Epithelial cell of proximal tubule (primary cell): ENCODE measurements around the gene CLECL1. TPM values are rescaled to one million over a fixed set of nuclear protein-coding genes. Genes with fewer than 3 reads are reported as not detected.
"Not testable (repeated sequence)": the region's sequence is repeated elsewhere in the genome, so short reads cannot be mapped to it uniquely, and the experiment has no call there.

Experiments
- DNase-seq: peaks from one replicate; pipeline ENCODE4 v3.0.0-alpha.2; 2011; ENCODE audit warnings: low read depth
- H3K4me3 ChIP-seq: 2 replicates; pipeline ENCODE4 v1.5.1; 2011; ENCODE audit warnings: low read depth, mild to moderate bottlenecking, low read length
- CTCF ChIP-seq: conservative IDR thresholded peaks from 2 replicates; pipeline ENCODE4 v1.5.1; 2012; ENCODE audit warnings: low read depth, mild to moderate bottlenecking, low read length
- total RNA-seq: library from RNA; depleted of rRNA; stranded (reverse); fragments of >200 nt; gene quantifications from 2 replicates; pipeline ENCODE4 v1.2.3, GENCODE V29; 2015

The CLECL1 gene
- total RNA-seq, 1 donor from 2014 or later, result not detected

GRCh38 chr12:9741726-9742125 lies 8.8 kb upstream of the CLECL1 start:
- H3K4me3 ChIP-seq, result no peak overlapping the region
- no peak for TF ChIP-seq CTCF
- DNase-seq, result no peak

- no peak for DNase-seq
- no peak for TF ChIP-seq CTCF
- H3K4me3 ChIP-seq, result peak overlapping the region; percentile 26
Observed at GRCh38 chr12:9740106-9740750, 7.3 kb upstream of the CLECL1 start.

GRCh38 chr12:9739404-9740105 lies 6.7 kb upstream of the CLECL1 start:
- DNase-seq, result not testable (repeated sequence)
- peak overlapping the region; percentile 26 for H3K4me3 ChIP-seq

GRCh38 chr12:9738905-9739304 lies 6.0 kb upstream of the CLECL1 start:
- H3K4me3 ChIP-seq, DNase-seq: not testable (repeated sequence)

- no peak overlapping the region for H3K4me3 ChIP-seq
- no peak for DNase-seq
- TF ChIP-seq CTCF, result no peak
Observed at GRCh38 chr12:9736936-9737705, 4.2 kb upstream of the CLECL1 start.

GRCh38 chr12:9735601-9736000 lies 2.7 kb upstream of the CLECL1 start:
- no peak overlapping the region for H3K4me3 ChIP-seq
- no peak for DNase-seq
- TF ChIP-seq CTCF, result no peak

- TF ChIP-seq CTCF, result no peak
- H3K4me3 ChIP-seq, result no peak overlapping the region
- DNase-seq, result no peak
Observed at GRCh38 chr12:9731797-9732196, 1.1 kb downstream of the CLECL1 start.
